ENCODE data around the gene CCDC183. TPM values are rescaled to one million over a fixed set of nuclear protein-coding genes. Genes with fewer than 3 reads are reported as not detected.
"Not testable (repeated sequence)": the region's sequence is repeated elsewhere in the genome, so short reads cannot be mapped to it uniquely, and the experiment has no call there.

CCDC183 gene
- total and polyA plus RNA-seq, 2 donors from 2014 or later: 0.88 to 3.1 TPM

DNA sequence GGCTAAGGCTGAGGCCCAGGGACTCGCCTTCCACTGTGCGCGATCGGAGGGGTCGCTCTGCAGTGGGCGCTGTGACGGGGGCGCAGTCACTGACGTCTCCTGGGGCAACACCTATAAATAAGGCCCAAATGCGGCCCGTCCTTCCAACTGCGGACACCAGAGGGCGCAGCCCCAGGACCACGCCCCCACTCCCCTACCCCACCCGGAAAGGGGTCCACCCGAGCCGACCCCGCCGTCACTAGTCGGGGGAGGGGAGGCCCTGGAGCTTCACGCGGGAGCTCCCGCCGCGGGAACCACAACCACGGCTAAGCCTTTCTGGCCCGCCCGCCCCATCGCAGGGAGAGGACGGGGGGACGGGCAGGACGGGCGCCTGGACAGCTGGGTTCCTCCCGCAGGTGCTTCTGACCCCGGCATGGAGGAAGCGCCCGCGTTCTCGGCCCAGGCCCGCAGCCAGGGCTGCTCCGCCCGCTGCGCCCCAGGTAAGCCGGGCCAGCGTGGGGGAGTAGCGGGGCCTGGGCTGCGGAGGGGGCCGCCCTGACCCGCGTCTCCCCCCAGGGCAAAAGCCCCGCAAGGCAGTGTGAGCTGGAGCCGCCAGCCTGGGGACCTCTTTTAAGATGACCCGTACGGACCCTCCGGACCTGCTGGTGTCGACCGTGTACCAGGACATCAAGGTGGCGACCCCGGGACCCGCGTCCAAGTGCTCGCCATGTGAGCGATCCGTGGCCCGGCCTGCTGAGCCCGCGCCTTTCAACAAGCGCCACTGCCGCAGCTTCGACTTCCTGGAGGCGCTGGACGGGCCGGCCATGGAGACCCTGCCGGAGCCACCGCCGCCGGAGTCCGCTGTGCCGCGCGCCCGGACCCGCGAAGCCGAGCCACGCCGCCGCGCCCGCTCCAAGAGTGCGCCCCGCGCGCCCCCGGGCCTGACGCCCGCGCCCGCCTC lies 47.9 kb downstream of the CCDC183 start:
- not testable (repeated sequence) for H3K9ac ChIP-seq (ENCODE audit: low read length in 3 of 3); H3K36me3 ChIP-seq (ENCODE audit: control insufficient read depth in 2 of 3, insufficient read depth in 3 of 3, low read length in 3 of 3); H3K27me3 ChIP-seq (ENCODE audit: control insufficient read depth, insufficient read depth, low read length); H3K4me3 ChIP-seq (ENCODE audit: low read length in 3 of 3); H3K9me3 ChIP-seq (ENCODE audit: control insufficient read depth in 2 of 3, insufficient read depth in 1 of 3, low read length in 3 of 3); H3K27ac ChIP-seq (ENCODE audit: low read depth in 2 of 2, low read length in 2 of 2); FAIRE-seq
- TF ChIP-seq, protein P1, sequence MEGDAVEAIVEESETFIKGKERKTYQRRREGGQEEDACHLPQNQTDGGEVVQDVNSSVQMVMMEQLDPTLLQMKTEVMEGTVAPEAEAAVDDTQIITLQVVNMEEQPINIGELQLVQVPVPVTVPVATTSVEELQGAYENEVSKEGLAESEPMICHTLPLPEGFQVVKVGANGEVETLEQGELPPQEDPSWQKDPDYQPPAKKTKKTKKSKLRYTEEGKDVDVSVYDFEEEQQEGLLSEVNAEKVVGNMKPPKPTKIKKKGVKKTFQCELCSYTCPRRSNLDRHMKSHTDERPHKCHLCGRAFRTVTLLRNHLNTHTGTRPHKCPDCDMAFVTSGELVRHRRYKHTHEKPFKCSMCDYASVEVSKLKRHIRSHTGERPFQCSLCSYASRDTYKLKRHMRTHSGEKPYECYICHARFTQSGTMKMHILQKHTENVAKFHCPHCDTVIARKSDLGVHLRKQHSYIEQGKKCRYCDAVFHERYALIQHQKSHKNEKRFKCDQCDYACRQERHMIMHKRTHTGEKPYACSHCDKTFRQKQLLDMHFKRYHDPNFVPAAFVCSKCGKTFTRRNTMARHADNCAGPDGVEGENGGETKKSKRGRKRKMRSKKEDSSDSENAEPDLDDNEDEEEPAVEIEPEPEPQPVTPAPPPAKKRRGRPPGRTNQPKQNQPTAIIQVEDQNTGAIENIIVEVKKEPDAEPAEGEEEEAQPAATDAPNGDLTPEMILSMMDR (IDR thresholded peaks at IDR 0.05; ENCODE audit: borderline replicate concordance, extremely low read depth, insufficient read depth): peak; percentile 41
- DNase-seq: peak in 3 of 5 donors; percentile 42 to 75 (median 56)
- intact Hi-C loops (cut with DNase I): loop anchor here (10.0 kb wide), 1 partner anchor 101 kb away; the partner anchor contains the start of genes C8G and FBXW5
- peaks cover 0 to 33% (median 7%) of the 10 kb centered on the region in 3 donors for H3K4me1 ChIP-seq (ENCODE audit: control insufficient read depth in 2 of 3, insufficient read depth in 2 of 3, low read depth in 1 of 3, low read length in 3 of 3)

- DNase-seq: no peak
- peaks cover 0 to 37% (median 7%) of the 10 kb centered on the region in 3 donors for H3K4me1 ChIP-seq (ENCODE audit: control insufficient read depth in 2 of 3, insufficient read depth in 2 of 3, low read depth in 1 of 3, low read length in 3 of 3)
- intact Hi-C loops (cut with DNase I): loop anchor here (10.0 kb wide), 1 partner anchor 100 kb away; the partner anchor contains the start of genes C8G and FBXW5
These were observed 48.8 kb downstream of the CCDC183 start for GRCh38 chr9:136844761-136845464.

GRCh38 chr9:136845465-136846260 lies 49.5 kb downstream of the CCDC183 start:
- DNase-seq (no peak), FAIRE-seq (no peak)
- H3K27me3 ChIP-seq (ENCODE audit: control insufficient read depth, insufficient read depth, low read length): peaks cover 3% of the 10 kb centered on the region
- intact Hi-C loops (cut with DNase I): loop anchor here (10.0 kb wide), 1 partner anchor 99 kb away; the partner anchor contains the start of genes C8G and FBXW5
- no peaks in the 10 kb centered on the region for H3K9me3 ChIP-seq (ENCODE audit: control insufficient read depth in 2 of 3, insufficient read depth in 1 of 3, low read length in 3 of 3)
- no peak overlapping the region for H3K9ac ChIP-seq (ENCODE audit: low read length in 3 of 3)
- H3K27ac ChIP-seq (ENCODE audit: low read depth in 2 of 2, low read length in 2 of 2): no peak overlapping the region
- no peak overlapping the region for H3K4me3 ChIP-seq (ENCODE audit: low read length in 3 of 3)
- H3K36me3 ChIP-seq (ENCODE audit: control insufficient read depth in 2 of 3, insufficient read depth in 3 of 3, low read length in 3 of 3): no peaks in the 10 kb centered on the region
- H3K4me1 ChIP-seq (ENCODE audit: control insufficient read depth in 2 of 3, insufficient read depth in 2 of 3, low read depth in 1 of 3, low read length in 3 of 3): peaks cover 0 to 38% (median 7%) of the 10 kb centered on the region in 3 donors
- TF ChIP-seq, protein P1 (IDR thresholded peaks at IDR 0.05; ENCODE audit: borderline replicate concordance, extremely low read depth, insufficient read depth): no peak

More at GRCh38 chr9:136844761-136845464, 48.8 kb downstream of the CCDC183 start:
- no peaks in the 10 kb centered on the region for H3K36me3 ChIP-seq (ENCODE audit: control insufficient read depth in 2 of 3, insufficient read depth in 3 of 3, low read length in 3 of 3)
- FAIRE-seq: no peak
- H3K9me3 ChIP-seq (ENCODE audit: control insufficient read depth in 2 of 3, insufficient read depth in 1 of 3, low read length in 3 of 3): no peaks in the 10 kb centered on the region
- TF ChIP-seq, protein P1 (IDR thresholded peaks at IDR 0.05; ENCODE audit: borderline replicate concordance, extremely low read depth, insufficient read depth): no peak
- no peak overlapping the region for H3K9ac ChIP-seq (ENCODE audit: low read length in 3 of 3)
- no peak overlapping the region for H3K4me3 ChIP-seq (ENCODE audit: low read length in 3 of 3)
- no peak overlapping the region for H3K27ac ChIP-seq (ENCODE audit: low read depth in 2 of 2, low read length in 2 of 2)
- peaks cover 3% of the 10 kb centered on the region for H3K27me3 ChIP-seq (ENCODE audit: control insufficient read depth, insufficient read depth, low read length)

All from kidney (tissue), 14 donors.